SK-N-MC (cell line): ENCODE data around the gene GNB2.

Experiments
- FOXP2 ChIP-seq: optimal IDR thresholded peaks from 2 replicates; pipeline ENCODE3; 2011; ENCODE audit warnings: mild to moderate bottlenecking, moderate library complexity; ENCODE audit not compliant: insufficient read depth; ENCODE audit errors: extremely low read length, control extremely low read depth
- POLR2AphosphoS5 ChIP-seq: IDR thresholded peaks from 2 replicates; pipeline ENCODE4 v1.6.1; 2012; ENCODE audit warnings: mild to moderate bottlenecking, low read depth, low read length, borderline replicate concordance

DNA sequence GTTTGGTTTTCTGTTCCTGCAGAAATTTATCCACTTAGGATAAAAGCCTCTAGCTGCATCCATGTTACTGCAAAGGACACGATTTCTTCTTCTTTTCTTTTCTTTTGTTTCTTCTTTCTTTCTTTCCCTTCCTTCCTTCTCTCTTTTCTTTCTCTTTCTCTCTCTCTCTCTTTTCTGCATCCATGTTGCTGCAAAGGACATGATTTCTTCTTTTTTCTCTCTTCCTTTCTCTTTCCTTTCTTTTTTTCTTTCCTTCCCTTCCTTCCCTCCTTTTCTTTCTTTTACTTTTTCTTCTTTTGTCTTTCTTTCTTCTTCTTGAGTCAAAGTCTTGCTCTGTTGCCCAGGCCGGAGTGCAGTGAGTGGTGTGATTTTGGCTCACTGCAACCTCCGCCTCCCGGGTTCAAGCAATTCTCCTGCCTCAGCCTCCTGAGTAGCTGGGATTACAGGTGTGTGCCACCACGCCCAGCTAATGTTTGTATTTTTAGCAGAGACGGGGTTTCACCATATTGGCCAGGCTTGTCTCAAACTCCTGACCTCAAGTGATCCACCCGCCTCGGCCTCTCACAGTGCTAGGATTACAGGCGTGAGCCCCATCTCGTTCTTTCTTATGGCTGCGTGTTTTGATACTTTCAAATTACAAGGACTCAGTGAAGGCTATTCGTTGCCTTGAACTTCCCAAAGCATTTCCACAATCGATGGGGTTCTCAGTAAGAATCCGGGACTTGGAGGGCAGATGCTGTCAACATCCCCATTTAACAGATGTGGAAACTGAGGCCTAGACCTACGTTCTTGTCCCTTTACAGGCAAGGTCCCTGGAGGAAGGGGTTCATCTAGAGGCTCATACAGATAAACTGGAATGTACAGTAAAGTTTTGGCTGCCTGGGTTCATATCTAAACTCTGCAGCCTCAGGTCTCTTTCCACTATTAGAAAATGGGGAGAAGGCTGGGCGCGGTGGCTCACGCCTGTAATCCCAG lies 1.9 kb upstream of the GNB2 start:
- no peak for TF ChIP-seq FOXP2
- TF ChIP-seq POLR2AphosphoS5 = no peak
